GM18909 (cell line): ENCODE data around the gene FGD6.
"Not testable (repeated sequence)": the region's sequence is repeated elsewhere in the genome, so short reads cannot be mapped to it uniquely, and the experiment has no call there.

ENCODE experiments used
- ATAC-seq: cut with Tn5 transposase; IDR thresholded peaks from one replicate; pipeline ENCODE4 v1.9.1; 2021; ENCODE audit warnings: mild to moderate bottlenecking; ENCODE audit not compliant: unreplicated experiment, poor library complexity

The FGD6 gene

DNA sequence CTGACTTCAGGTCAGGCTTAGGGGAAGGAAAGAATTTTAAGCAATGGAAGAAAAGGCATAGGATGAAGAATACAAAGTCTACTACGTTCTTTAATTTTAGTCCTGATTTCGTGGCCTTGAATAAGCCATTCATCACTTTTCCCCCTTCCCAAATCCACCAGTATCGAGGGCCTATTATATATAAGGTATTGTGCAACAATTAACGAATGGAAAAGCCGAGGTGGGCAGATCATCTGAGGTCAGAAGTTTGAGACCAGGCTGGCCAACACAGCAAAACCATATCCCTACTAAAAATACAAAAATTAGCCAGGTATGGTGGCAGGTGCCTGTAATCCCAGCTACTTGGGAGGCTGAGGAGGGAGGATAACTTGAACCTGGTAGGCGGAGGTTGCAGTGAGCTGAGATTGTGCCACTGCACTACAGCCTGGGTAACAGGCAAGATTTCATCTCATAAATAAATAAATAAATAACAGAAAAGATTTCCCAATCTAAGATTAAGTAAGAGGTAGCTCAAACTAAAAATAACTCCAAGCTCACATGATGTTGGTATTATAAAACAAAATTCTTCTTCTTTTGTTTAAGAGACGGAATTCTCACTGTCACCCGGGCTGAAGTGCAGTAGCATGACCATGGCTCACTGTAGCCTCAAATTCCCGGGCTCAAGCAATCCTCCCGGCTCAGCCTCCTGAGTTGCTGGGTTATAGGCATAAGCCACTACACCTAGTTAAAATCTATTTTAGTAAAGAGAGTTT lies 85.5 kb downstream of the FGD6 start:
- ATAC-seq = no peak

DNA sequence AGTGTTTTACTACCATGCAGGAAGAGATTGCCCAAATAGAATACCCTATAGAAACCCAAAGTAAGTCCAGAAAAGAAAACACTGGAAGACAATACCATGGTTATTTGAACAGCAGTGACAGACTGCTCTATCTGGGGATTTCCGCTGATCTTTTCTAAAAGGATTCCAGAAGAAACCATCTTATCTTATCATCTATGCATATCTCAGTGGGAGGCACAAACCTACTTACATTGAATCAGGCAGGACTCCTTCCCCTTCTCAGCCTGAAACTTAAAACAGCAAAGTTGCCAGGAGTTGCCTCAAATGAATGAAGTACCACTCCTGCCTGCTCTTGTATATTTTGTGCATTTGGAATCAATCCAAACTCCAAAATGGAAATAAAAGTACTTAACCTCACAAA lies 87.2 kb downstream of the FGD6 start:
- no peak for ATAC-seq

- no peak for ATAC-seq
Observed at GRCh38 chr12:95129115-95129514, 88.2 kb downstream of the FGD6 start.

DNA sequence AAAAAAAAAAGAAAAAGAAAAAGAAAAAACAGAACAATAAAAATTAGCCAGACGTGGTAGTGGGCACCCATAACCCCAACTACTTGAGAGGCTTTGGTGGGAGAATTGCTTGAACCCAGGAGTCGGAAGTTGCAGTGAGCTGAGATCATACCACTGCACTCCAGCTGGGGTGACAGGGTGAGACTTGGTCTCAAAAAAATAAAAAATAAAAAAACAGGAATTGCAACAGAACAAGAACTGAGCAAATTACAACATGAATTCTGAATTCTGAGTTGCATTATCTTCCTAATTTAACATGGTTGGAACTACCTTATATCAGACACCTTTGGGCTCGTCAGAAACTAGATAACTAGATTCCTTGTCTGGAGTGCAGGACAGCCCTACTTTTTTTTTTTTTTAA lies 90.5 kb downstream of the FGD6 start:
- ATAC-seq = no peak

GRCh38 chr12:95126076-95126475 lies 91.2 kb downstream of the FGD6 start:
- ATAC-seq = no peak

DNA sequence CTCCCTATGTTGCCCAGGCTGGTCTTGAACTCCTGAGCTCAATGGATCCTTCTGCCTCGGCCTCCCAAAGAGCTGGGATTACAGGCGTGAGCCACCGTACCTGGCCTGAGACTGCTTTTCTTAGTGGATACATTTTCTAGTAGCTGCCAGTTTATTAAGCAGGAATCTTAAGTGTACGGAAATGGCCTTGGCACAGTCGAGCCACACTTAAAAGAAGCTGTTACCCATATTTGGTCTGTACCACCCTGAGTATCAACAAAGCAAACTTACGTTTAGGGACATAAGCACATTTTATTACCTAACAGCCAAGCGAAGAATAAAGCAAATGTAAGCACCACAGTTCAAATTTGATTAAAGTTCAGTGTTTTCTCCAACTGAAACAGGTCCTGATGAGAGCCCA lies 93.2 kb downstream of the FGD6 start:
- ATAC-seq = no peak

- no peak for ATAC-seq
Observed at GRCh38 chr12:95118788-95119179, 98.5 kb downstream of the FGD6 start.

GRCh38 chr12:95118138-95118787 lies 99.0 kb downstream of the FGD6 start:
- ATAC-seq = no peak

DNA sequence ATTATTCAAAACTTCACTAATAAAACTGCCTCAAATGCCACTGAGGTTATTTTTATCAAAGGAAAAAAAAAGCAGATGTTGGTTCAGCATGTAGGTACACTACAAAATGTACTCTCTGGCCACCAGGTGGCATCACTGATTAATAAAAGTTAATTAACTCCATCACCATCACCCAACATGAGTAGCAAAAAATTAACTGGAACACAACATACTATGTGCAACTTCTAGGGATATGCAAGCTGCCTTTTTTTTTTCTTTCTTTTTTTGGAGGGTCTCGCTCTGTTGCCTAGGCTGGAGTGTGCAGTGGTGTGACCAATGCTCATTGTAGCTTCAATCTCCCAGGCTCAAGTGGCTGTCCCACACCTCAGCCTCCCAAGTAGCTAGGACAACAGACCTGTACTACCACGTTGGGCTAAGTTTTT lies 100.1 kb downstream of the FGD6 start:
- ATAC-seq = peak; percentile 82

DNA sequence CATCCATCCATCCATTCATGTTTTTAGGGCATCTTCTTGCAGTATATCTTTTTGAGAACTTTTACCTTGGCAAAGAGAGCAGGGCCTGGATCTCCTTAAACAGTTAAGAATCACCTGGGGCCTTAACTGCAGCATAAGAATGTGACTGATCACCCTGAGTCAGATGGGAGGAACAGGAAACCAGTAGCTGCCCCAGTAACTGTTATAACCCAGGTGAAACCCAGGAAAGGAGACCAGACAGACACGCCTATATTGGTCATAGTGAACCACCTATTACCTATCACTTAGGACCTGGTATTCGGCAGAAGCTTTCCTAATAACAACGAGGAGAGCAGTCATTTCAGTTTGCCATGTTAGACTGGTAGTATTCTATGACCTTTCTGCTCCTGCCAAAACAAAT lies 100.5 kb downstream of the FGD6 start:
- peak; percentile 50 for ATAC-seq

DNA sequence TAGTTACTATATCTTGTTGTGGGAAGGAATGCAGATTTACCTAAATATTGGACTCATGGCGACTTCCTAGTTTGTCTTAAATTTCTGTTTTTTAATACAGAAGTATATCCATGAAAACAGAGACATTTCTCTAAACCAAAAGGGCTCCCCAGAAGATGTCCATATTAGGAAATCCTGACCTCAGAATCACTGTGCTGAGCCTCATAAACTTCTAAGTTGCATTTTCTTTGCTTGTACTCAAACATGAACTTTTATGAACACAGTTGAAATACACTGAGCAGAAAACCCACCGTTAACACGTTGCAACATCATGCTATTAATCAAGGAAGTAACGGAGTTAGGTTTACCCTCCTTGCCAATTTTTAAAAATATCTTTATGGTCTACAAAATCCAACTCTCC lies 100.9 kb downstream of the FGD6 start:
- ATAC-seq = no peak

- ATAC-seq = no peak
Observed at GRCh38 chr12:95115641-95116040, 101.6 kb downstream of the FGD6 start.

- ATAC-seq = no peak
Observed at GRCh38 chr12:95114766-95115405, 102.4 kb downstream of the FGD6 start.

DNA sequence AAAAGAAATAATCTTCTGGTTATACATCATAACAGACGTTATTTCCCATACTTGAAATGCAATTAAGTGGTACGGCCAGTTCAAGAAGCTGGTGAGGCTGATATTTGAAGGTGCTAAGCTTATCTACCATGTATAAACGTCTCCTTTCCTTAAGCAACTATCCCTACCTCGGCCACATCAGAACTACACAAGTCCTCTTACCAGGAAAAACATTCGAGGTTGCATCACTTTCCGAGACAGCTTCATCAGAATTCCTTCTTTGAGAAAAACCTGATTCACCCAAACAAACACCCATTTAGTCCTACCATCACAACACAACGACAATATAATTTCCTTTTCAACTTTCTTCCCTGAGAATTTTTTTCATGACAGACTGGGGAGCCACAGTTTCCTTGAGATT lies 109.9 kb downstream of the FGD6 start:
- ATAC-seq = no peak

GRCh38 chr12:95105540-95105939 lies 111.7 kb downstream of the FGD6 start:
- ATAC-seq = no peak

DNA sequence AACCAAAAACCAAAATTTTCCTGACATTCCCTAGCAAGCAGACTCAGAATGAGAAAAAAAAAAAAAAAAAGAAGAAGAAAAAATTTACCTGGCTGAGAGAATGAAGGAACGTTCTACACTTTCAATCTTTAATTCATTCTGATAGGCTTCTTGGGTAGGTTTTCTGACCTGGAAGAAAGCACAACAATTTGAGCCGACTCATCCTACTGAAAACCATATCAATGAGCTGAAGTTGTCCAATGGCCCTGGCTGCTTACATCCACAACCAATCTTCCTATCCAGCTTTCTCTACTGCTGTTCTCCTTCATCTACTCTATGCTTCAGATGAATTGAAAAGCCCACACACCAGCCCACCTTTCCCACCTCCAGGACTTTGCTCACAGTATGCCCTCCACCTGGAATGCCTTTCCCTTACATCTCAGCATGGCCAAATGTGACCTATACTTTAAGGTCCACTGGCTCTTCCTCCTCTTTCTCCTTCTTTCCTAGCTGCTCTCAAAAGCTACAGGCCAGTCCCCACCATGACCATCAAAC lies 112.3 kb downstream of the FGD6 start:
- ATAC-seq = no peak

GRCh38 chr12:95102916-95103671 lies 114.2 kb downstream of the FGD6 start:
- ATAC-seq = peak; percentile 97

- ATAC-seq = not testable (repeated sequence)
Observed at GRCh38 chr12:95101957-95102356, 115.3 kb downstream of the FGD6 start.

- no peak for ATAC-seq
Observed at GRCh38 chr12:95100264-95101190, 116.7 kb downstream of the FGD6 start.
